MCF 10A (cell line): Measurements from ENCODE around the gene PIEZO2. TPM values are rescaled to one million over a fixed set of nuclear protein-coding genes. Genes with fewer than 3 reads are reported as not detected.

Experiments used
- BruUV-seq: library from RNA; stranded (reverse); fragments of 400-500 nt; replicated peaks from 2 replicates; lab custom pipeline; 2021; lab: Mats Ljungman, UMichigan
- CTCF ChIA-PET: fragments of 300-600 bp; sonication (Branson Sonifier 250); formaldehyde crosslinking; extraction: SDS; loops from one replicate; lab custom pipeline; 2021; ENCODE audit warnings: antibody characterized with exemption, inconsistent platforms; lab: Yijun Ruan, JAX
- POLR2A ChIA-PET: fragments of 300-600, 350-650 bp; sonication (Branson Sonifier 250); formaldehyde crosslinking; extraction: SDS; loops from one replicate; lab custom pipeline; 2020; ENCODE audit warnings: antibody characterized with exemption, inconsistent platforms; lab: Yijun Ruan, JAX
- DNase-seq: peaks from one replicate; pipeline ENCODE4 v3.0.0-alpha.2; 2018; ENCODE audit not compliant: unreplicated experiment
- H3K27ac Mint-ChIP-seq: one replicate; pipeline ENCODE4 v1.8.0; 2022; ENCODE audit warnings: mild to moderate bottlenecking, low read depth, mixed read lengths; ENCODE audit not compliant: unreplicated experiment
- H3K27me3 Mint-ChIP-seq: one replicate; pipeline ENCODE4 v1.8.0; 2022; ENCODE audit warnings: mixed read lengths; ENCODE audit not compliant: insufficient read depth, unreplicated experiment
- H3K36me3 Mint-ChIP-seq: one replicate; pipeline ENCODE4 v1.8.0; 2022; ENCODE audit warnings: mild to moderate bottlenecking, moderate library complexity, mixed read lengths; ENCODE audit not compliant: insufficient read depth, unreplicated experiment
- H3K4me1 Mint-ChIP-seq: one replicate; pipeline ENCODE4 v1.8.0; 2022; ENCODE audit warnings: mixed read lengths; ENCODE audit not compliant: insufficient read depth, unreplicated experiment
- H3K4me3 Mint-ChIP-seq: one replicate; pipeline ENCODE4 v1.8.0; 2022; ENCODE audit warnings: mild to moderate bottlenecking, moderate library complexity, mixed read lengths; ENCODE audit not compliant: unreplicated experiment
- H3K9me3 Mint-ChIP-seq: one replicate; pipeline ENCODE4 v1.8.0; 2022; ENCODE audit warnings: mixed read lengths; ENCODE audit not compliant: unreplicated experiment
- intact Hi-C: fragments of 100-400 bp; cut with micrococcal nuclease; formaldehyde crosslinking; loops from 2 replicates; pipeline ENCODE4 v1.14.1; 2022
- total RNA-seq: library from RNA; stranded (reverse); gene quantifications from 2 replicates; pipeline ENCODE4 v1.2.3, GENCODE V29; 2022
- TF ChIP-seq, protein P1 (sequence below): fragments of 200-600 bp; IDR thresholded peaks from one replicate; pipeline ENCODE4 v1.8.0; 2022; ENCODE audit warnings: antibody characterized with exemption, mild to moderate bottlenecking; ENCODE audit not compliant: unreplicated experiment

Gene PIEZO2
- total RNA-seq, 1 experiment from 2014 or later, result 0.49 TPM

DNA sequence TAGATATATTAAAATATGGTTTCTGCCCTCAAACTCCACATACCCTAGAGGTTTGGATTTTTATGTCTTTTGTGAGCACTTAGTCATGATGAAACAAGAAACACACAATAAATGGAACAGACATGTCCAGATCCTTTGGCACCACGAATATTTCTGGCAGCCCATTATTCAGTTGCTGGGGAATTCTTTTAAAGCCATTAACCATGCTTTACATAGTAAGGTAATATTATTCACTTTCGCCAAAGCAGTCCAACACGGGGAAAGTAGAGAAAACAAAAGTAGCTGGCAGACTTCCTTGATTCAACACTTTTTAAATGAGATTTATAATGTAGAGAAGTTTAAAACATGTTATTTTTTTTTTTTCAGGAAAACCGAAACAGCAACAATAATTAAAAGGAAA is 235.4 kb downstream of the PIEZO2 start:
- Mint-ChIP-seq H3K36me3 (no peaks in the 10 kb centered on the region), H3K4me1 (peaks cover 6% of the 10 kb centered on the region), H3K4me3 (no peak overlapping the region), H3K27me3 (no peaks in the 10 kb centered on the region), H3K27ac (peak overlapping the region; percentile 84), H3K9me3 (no peaks in the 10 kb centered on the region)
- intact Hi-C loops, result no loop called here
- POLR2A ChIA-PET, result interaction anchor here (0.6 to 1.4 kb wide), 4 partner anchors 11 to 91 kb away, joined by 3 to 8 read pairs (median 3); no protein-coding TSS in a partner anchor
- TF ChIP-seq, protein P1, sequence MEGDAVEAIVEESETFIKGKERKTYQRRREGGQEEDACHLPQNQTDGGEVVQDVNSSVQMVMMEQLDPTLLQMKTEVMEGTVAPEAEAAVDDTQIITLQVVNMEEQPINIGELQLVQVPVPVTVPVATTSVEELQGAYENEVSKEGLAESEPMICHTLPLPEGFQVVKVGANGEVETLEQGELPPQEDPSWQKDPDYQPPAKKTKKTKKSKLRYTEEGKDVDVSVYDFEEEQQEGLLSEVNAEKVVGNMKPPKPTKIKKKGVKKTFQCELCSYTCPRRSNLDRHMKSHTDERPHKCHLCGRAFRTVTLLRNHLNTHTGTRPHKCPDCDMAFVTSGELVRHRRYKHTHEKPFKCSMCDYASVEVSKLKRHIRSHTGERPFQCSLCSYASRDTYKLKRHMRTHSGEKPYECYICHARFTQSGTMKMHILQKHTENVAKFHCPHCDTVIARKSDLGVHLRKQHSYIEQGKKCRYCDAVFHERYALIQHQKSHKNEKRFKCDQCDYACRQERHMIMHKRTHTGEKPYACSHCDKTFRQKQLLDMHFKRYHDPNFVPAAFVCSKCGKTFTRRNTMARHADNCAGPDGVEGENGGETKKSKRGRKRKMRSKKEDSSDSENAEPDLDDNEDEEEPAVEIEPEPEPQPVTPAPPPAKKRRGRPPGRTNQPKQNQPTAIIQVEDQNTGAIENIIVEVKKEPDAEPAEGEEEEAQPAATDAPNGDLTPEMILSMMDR, result no peak
- DNase-seq, result no peak
- CTCF ChIA-PET, result interaction anchor here (0.6 to 0.7 kb wide), 2 partner anchors 24 to 1266 kb away, joined by 3 read pairs; no protein-coding TSS in a partner anchor
- no TSS peak for BruUV-seq

DNA sequence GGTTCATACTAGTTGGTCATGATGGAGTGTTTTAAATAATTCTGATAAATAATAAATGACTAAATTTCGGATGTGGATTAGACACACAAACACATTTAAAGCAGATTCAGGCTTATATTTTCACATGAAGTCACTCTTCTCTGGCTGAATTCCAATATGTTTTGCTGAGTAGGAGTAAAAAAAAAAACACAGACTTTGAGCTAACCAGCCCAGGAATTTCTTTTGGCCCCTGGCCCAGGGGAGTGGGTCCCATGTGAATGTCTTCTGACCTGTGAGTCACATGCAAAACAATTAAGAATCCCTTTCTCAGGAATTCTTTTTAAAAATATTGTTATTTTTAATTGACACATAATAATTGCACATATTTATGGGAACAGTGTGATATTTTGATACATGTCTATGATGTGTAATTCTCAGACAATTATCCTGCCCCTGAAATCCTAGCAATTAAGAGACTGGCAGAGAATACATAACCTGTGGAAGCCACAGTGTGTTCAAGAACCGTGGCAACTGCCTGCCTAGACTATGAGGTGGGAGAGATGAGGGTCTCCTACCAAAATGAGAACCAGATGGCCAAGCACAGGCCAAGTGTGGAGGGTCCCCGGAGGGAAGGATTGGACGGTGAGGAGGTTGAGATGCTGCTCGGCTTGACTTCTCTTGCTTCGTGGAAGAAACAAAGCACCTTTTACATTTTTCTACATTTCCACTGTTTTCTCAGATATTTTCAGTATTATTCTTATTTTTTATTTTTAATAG is 236.4 kb downstream of the PIEZO2 start:
- H3K4me3 Mint-ChIP-seq, result no peak overlapping the region

DNA sequence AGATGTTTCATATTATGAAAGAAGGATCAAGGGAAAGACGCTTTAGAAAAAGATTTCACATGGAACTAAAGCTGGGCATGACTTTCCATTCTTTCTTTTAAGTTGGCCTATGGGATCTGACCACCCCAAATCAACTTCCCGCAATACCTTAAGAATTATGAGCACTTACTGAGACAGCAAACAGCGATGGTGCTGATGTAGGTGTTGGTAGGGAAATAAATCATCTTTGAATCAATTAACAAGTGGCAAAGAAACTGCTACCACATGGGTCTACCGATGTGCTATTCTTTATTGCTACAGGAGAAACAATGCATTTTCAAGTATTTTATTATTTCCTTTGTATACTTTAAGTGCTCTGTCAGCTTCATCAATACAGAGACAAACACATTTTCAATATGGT is 239.6 kb downstream of the PIEZO2 start:
- CTCF ChIA-PET, result no interaction called here
- Mint-ChIP-seq H3K4me1 (peaks cover 6% of the 10 kb centered on the region), H3K27ac (no peak overlapping the region), H3K9me3 (no peaks in the 10 kb centered on the region), H3K27me3 (no peaks in the 10 kb centered on the region), H3K36me3 (no peaks in the 10 kb centered on the region), H3K4me3 (no peak overlapping the region)
- intact Hi-C loops, result no loop called here
- TF ChIP-seq, protein P1, result no peak
- no peak for DNase-seq
- POLR2A ChIA-PET, result interaction anchor here (0.7 kb wide), 1 partner anchor 28 kb away, joined by 5 read pairs; no protein-coding TSS in a partner anchor
- BruUV-seq, result no TSS peak

More for the DNA sequence above, 236.4 kb downstream of the PIEZO2 start:
- H3K27ac Mint-ChIP-seq, result peak overlapping the region; percentile 84
- no TSS peak for BruUV-seq
- no peaks in the 10 kb centered on the region for H3K27me3 Mint-ChIP-seq
- TF ChIP-seq, protein P1, result no peak
- no peaks in the 10 kb centered on the region for H3K9me3 Mint-ChIP-seq
- ChIA-PET CTCF (interaction anchor here (0.6 to 1.1 kb wide), 2 partner anchors 121 to 231 kb away, joined by 3 read pairs; no protein-coding TSS in a partner anchor), POLR2A (no interaction called here)
- DNase-seq, result peak; percentile 65
- no peaks in the 10 kb centered on the region for H3K36me3 Mint-ChIP-seq
- peaks cover 6% of the 10 kb centered on the region for H3K4me1 Mint-ChIP-seq
- intact Hi-C loops, result no loop called here

DNA sequence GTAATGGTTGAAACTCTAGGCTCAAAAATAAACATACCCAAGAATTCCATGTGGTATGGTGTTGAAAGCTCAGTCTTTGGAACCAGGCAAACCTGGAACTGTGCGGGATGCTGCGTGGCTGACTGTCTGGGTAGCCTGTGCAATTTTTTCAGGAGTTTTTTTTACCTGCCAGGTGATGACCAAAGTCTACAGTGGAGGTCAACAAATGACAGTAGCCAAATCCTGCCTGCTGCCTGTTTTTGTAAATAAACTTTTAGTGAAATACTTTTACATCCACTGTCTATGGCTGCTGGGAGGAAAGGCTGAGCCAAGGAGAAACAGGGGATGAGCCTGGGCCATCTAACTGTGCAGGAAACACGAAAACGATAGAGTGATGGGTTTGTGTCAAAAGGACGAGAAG is 240.6 kb downstream of the PIEZO2 start:
- intact Hi-C loops, result no loop called here
- DNase-seq, result no peak
- no peaks in the 10 kb centered on the region for H3K27me3 Mint-ChIP-seq
- TF ChIP-seq, protein P1, result no peak
- CTCF ChIA-PET, result interaction anchor here (1.1 kb wide), 1 partner anchor 17 kb away, joined by 3 read pairs; no protein-coding TSS in a partner anchor
- H3K4me1 Mint-ChIP-seq, result peaks cover 6% of the 10 kb centered on the region
- POLR2A ChIA-PET, result interaction anchor here (0.7 kb wide), 1 partner anchor 148 kb away, joined by 3 read pairs; no protein-coding TSS in a partner anchor
- H3K4me3 Mint-ChIP-seq, result no peak overlapping the region
- H3K9me3 Mint-ChIP-seq, result no peaks in the 10 kb centered on the region
- H3K36me3 Mint-ChIP-seq, result no peaks in the 10 kb centered on the region
- no TSS peak for BruUV-seq
- H3K27ac Mint-ChIP-seq, result no peak overlapping the region
